Keratinocyte (primary cell): Measurements from ENCODE around the gene ADAMTS13. TPM values are rescaled to one million over a fixed set of nuclear protein-coding genes. Genes with fewer than 3 reads are reported as not detected.

ENCODE experiments used
- DNase-seq: peaks from one replicate; pipeline ENCODE4 v3.0.0-alpha.2; 2011; ENCODE audit warnings: low read depth, missing footprints, low spot score
- FAIRE-seq: peaks from 2 replicates; lab custom pipeline; 2011; peaks lifted over from hg19 to GRCh38; lab: Jason Lieb, UNC
- H2AFZ ChIP-seq: 2 replicates; pipeline ENCODE4 v1.6.0; 2012; ENCODE audit warnings: low read length, control low read depth, inconsistent platforms; ENCODE audit not compliant: control insufficient read depth
- H3K27ac ChIP-seq: 2 replicates; pipeline ENCODE4 v1.5.1; 2011; ENCODE audit warnings: low read length; ENCODE audit not compliant: control insufficient read depth, insufficient read depth
- H3K27me3 ChIP-seq: 3 replicates; pipeline ENCODE4 v1.6.0; 2011; ENCODE audit warnings: low read length; ENCODE audit not compliant: control insufficient read depth, insufficient read depth; ENCODE audit errors: extremely low read depth
- H3K36me3 ChIP-seq, 2 experiments: 2 replicates in 1 of 2; 3 replicates in 1 of 2; pipeline ENCODE4 v1.5.1; 2011; ENCODE audit warnings: low read length in 2 of 2, mild to moderate bottlenecking in 1 of 2; ENCODE audit not compliant: control insufficient read depth in 2 of 2, insufficient read depth in 2 of 2; ENCODE audit errors: extremely low read depth in 1 of 2
- H3K4me1 ChIP-seq: 3 replicates; pipeline ENCODE4 v1.5.1; 2011; ENCODE audit warnings: low read length; ENCODE audit not compliant: control insufficient read depth, insufficient read depth; ENCODE audit errors: extremely low read depth
- H3K4me2 ChIP-seq: 3 replicates; pipeline ENCODE4 v1.6.0; 2011; ENCODE audit warnings: low read depth, low read length; ENCODE audit not compliant: control insufficient read depth, insufficient read depth; ENCODE audit errors: extremely low read depth
- H3K4me3 ChIP-seq, 3 experiments: fragments of 200-600 bp in 1 of 3; sonication (generic) in 1 of 3; 2 replicates in 2 of 3; 3 replicates in 1 of 3; pipeline ENCODE4 v1.5.1; 2011 to 2016; ENCODE audit warnings: low read length in 3 of 3, mild to moderate bottlenecking in 3 of 3, control low read depth in 2 of 3, inconsistent platforms in 1 of 3, low read depth in 1 of 3, mixed read lengths in 1 of 3, mixed run types in 1 of 3, moderate library complexity in 1 of 3; ENCODE audit not compliant: control insufficient read depth in 2 of 3, insufficient read depth in 2 of 3; ENCODE audit errors: extremely low read depth in 1 of 3
- H3K79me2 ChIP-seq: 2 replicates; pipeline ENCODE4 v1.6.0; 2012; ENCODE audit warnings: low read length; ENCODE audit not compliant: control insufficient read depth, insufficient read depth
- H3K9ac ChIP-seq: 3 replicates; pipeline ENCODE4 v1.6.0; 2011; ENCODE audit warnings: low read length; ENCODE audit not compliant: control insufficient read depth, insufficient read depth; ENCODE audit errors: extremely low read depth
- H3K9me1 ChIP-seq: 3 replicates; pipeline ENCODE4 v1.6.0; 2011; ENCODE audit warnings: low read length; ENCODE audit not compliant: control insufficient read depth, insufficient read depth; ENCODE audit errors: extremely low read depth
- H3K9me3 ChIP-seq: 2 replicates; pipeline ENCODE4 v1.5.1; 2012; ENCODE audit warnings: low read depth, low read length; ENCODE audit not compliant: control insufficient read depth
- H4K20me1 ChIP-seq: 3 replicates; pipeline ENCODE4 v1.6.0; 2011; ENCODE audit warnings: low read length; ENCODE audit not compliant: control insufficient read depth, insufficient read depth; ENCODE audit errors: extremely low read depth
- CTCF ChIP-seq, 3 experiments: IDR thresholded peaks in 1 of 3; conservative IDR thresholded peaks in 1 of 3; optimal IDR thresholded peaks in 1 of 3; 2 replicates in 2 of 3; 3 replicates in 1 of 3; pipeline versions ENCODE3 to v1.5.1; 2011; ENCODE audit warnings: low read length in 3 of 3, mild to moderate bottlenecking in 3 of 3, moderate library complexity in 2 of 3, control low read depth in 1 of 3, inconsistent platforms in 1 of 3; ENCODE audit not compliant: insufficient read depth in 2 of 3; ENCODE audit errors: extremely low read depth in 1 of 3
- EZH2 ChIP-seq: IDR thresholded peaks from one replicate; pipeline ENCODE4 v1.6.1; 2012; ENCODE audit warnings: inconsistent platforms, mild to moderate bottlenecking, low read length, moderate library complexity
- dilution Hi-C: fragments of 300-500 bp; cut with MboI; formaldehyde crosslinking; loops from one replicate; pipeline ENCODE4 v1.7.0; 2020; ENCODE audit warnings: low sequenced_read_pairs; ENCODE audit not compliant: extremely low pct_ligation_motif_present
- polyA plus RNA-seq, 5 experiments: library from polyadenylated mRNA; depleted of rRNA in 3 of 5; stranded (reverse) in 3 of 5; stranded (forward) in 1 of 5; unstranded in 1 of 5; fragments of >200 nt; gene quantifications; 1 replicate in 1 of 5; 2 replicates in 3 of 5; 3 replicates in 1 of 5; pipeline versions ENCODE4 v1.2.1 to v1.2.3, GENCODE V29; 2011 to 2012; ENCODE audit warnings: missing spikeins in 2 of 5, low read depth in 1 of 5, low replicate concordance in 1 of 5

ADAMTS13 gene
- polyA plus RNA-seq, 1 donor (not counting 4 experiments of a cell fraction or from before 2014, with no cell fraction given): 1.1 TPM

GRCh38 chr9:133382507-133383141, 39.5 kb upstream of the ADAMTS13 start:
- Histone ChIP-seq H3K4me1 (peaks cover 6% of the 10 kb centered on the region), H3K27me3 (no peaks in the 10 kb centered on the region), H3K27ac (no peak overlapping the region), H2AFZ (no peak overlapping the region), H4K20me1 (no peaks in the 10 kb centered on the region), H3K79me2 (no peaks in the 10 kb centered on the region), H3K9me3 (no peaks in the 10 kb centered on the region), H3K4me2 (no peak overlapping the region), H3K9me1 (no peaks in the 10 kb centered on the region), H3K4me3 (no peak overlapping the region), H3K9ac (no peak overlapping the region), H3K36me3 (no peaks in the 10 kb centered on the region)
- TF ChIP-seq EZH2 (no peak), CTCF (optimal IDR thresholded peaks at IDR 0.05 in 1 of 3, IDR thresholded peaks at IDR 0.05 in 1 of 3, conservative IDR thresholded peaks at IDR 0.05 in 1 of 3; ENCODE audit: extremely low read depth in 1 of 3, insufficient read depth in 2 of 3, low read length in 3 of 3) (no peak)
- dilution Hi-C loops: no loop called here
- DNase-seq (no peak), FAIRE-seq (no peak)

- Histone ChIP-seq H4K20me1 (no peaks in the 10 kb centered on the region), H3K4me1 (peaks cover 9% of the 10 kb centered on the region), H3K9me1 (no peaks in the 10 kb centered on the region), H3K9me3 (no peaks in the 10 kb centered on the region), H3K4me2 (no peak overlapping the region), H2AFZ (no peak overlapping the region), H3K27ac (no peak overlapping the region), H3K9ac (no peak overlapping the region), H3K27me3 (no peaks in the 10 kb centered on the region), H3K79me2 (no peaks in the 10 kb centered on the region), H3K4me3 (no peak overlapping the region), H3K36me3 (no peaks in the 10 kb centered on the region)
- no peak for DNase-seq
- no peak for TF ChIP-seq CTCF (optimal IDR thresholded peaks at IDR 0.05 in 1 of 3, IDR thresholded peaks at IDR 0.05 in 1 of 3, conservative IDR thresholded peaks at IDR 0.05 in 1 of 3; ENCODE audit: extremely low read depth in 1 of 3, insufficient read depth in 2 of 3, low read length in 3 of 3)
- no peak for TF ChIP-seq EZH2
- no peak for FAIRE-seq
- dilution Hi-C loops: no loop called here
Observed at GRCh38 chr9:133383438-133383837, 38.7 kb upstream of the ADAMTS13 start.
